ENCODE measurements around the gene KCNMB2. TPM values are rescaled to one million over a fixed set of nuclear protein-coding genes. Genes with fewer than 3 reads are reported as not detected.

The KCNMB2 gene
- total RNA-seq, 4 donors from 2014 or later, result 0.82 TPM; not detected in 3

DNA sequence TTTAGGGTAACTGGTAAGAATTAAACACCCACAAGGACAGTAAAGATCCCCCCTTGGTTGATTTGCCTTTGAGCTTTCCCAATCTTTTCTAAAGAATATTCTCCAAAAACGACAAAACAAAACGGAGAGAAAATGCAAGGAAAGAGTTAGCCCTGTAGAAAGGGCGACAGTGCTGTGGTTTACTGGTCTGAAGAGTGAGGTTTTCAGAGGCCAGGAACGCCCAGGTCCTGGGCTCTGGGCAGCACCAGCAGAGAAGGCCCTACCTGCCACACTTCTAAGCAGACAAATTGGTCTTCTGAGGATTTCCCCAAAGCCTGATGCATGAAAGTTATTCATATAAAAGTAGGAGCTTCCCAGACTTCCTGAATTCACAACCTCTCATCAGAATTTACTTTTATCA, 119.3 kb downstream of the KCNMB2 start:
- H3K27ac ChIP-seq, result no peak overlapping the region
- no peaks in the 10 kb centered on the region for H3K9me3 ChIP-seq
- no peaks in the 10 kb centered on the region for H3K4me1 ChIP-seq
- TF ChIP-seq POLR2A (IDR thresholded peaks at IDR 0.05) (no peak), EP300 (IDR thresholded peaks at IDR 0.05; ENCODE audit: low read depth) (no peak), POLR2AphosphoS5 (IDR thresholded peaks at IDR 0.05) (no peak)
- TF ChIP-seq, protein P1, sequence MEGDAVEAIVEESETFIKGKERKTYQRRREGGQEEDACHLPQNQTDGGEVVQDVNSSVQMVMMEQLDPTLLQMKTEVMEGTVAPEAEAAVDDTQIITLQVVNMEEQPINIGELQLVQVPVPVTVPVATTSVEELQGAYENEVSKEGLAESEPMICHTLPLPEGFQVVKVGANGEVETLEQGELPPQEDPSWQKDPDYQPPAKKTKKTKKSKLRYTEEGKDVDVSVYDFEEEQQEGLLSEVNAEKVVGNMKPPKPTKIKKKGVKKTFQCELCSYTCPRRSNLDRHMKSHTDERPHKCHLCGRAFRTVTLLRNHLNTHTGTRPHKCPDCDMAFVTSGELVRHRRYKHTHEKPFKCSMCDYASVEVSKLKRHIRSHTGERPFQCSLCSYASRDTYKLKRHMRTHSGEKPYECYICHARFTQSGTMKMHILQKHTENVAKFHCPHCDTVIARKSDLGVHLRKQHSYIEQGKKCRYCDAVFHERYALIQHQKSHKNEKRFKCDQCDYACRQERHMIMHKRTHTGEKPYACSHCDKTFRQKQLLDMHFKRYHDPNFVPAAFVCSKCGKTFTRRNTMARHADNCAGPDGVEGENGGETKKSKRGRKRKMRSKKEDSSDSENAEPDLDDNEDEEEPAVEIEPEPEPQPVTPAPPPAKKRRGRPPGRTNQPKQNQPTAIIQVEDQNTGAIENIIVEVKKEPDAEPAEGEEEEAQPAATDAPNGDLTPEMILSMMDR (IDR thresholded peaks at IDR 0.05), result no peak
- H3K27me3 ChIP-seq, result no peaks in the 10 kb centered on the region
- no peak for DNase-seq
- H3K36me3 ChIP-seq, result no peaks in the 10 kb centered on the region
- in situ Hi-C loops (cut with MboI; ENCODE audit: low pct_ligation_motif_present in 1 of 4, low pct_unique_long_range_greater_than_20kb in 1 of 4, low sequenced_read_pairs in 3 of 4) (no loop called here), intact Hi-C loops (cut with DNase I; ENCODE audit: low total_unique reads) (no loop called here)
- no peak overlapping the region for H3K4me3 ChIP-seq
- WGBS, 2 donors (ENCODE audit: low coverage in 1 of 2), result 71 to 78% methylated on average over 4 of the region's 4 CpGs

DNA sequence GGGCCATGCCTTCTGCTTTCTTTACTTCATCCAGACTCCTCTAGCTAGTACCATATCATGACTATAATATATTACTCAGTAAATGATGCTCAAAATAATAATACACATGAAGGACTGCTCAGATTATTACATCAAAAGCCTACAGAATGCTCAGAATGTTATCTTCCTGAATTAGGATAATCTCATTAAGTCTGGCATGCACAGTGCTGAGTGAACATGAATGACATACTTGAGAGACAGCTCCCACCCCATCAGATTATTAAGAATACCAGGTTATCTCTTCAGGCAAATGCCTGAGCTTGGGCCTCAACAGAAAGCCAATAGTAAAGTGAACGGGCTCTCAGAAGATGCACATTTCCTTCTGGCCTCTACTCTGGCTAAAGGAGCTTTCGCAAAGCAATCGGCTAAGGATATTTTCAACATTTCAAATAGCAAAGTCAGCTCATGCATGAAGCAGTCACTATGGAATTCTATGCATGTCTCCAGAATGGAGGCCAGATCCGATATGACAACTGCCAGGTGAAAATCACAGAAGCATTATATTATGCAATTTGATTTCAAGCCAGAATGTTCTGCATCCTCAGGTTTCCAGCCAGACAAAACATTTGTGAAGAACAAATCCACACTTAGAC, 122.6 kb downstream of the KCNMB2 start:
- H3K4me3 ChIP-seq, result no peak overlapping the region
- H3K4me1 ChIP-seq, result no peaks in the 10 kb centered on the region
- no peaks in the 10 kb centered on the region for H3K36me3 ChIP-seq
- TF ChIP-seq EP300 (IDR thresholded peaks at IDR 0.05; ENCODE audit: low read depth) (no peak), POLR2A (IDR thresholded peaks at IDR 0.05) (no peak), POLR2AphosphoS5 (IDR thresholded peaks at IDR 0.05) (no peak)
- TF ChIP-seq, protein P1 (IDR thresholded peaks at IDR 0.05), result no peak
- in situ Hi-C loops (cut with MboI; ENCODE audit: low pct_ligation_motif_present in 1 of 4, low pct_unique_long_range_greater_than_20kb in 1 of 4, low sequenced_read_pairs in 3 of 4), result no loop called here
- intact Hi-C loops (cut with DNase I; ENCODE audit: low total_unique reads), result no loop called here
- DNase-seq, result no peak
- H3K27me3 ChIP-seq, result no peaks in the 10 kb centered on the region
- 84 to 100% methylated on average over 2 to 4 of the region's 4 CpGs for WGBS, 2 donors (ENCODE audit: low coverage in 1 of 2)
- H3K27ac ChIP-seq, result no peak overlapping the region
- H3K9me3 ChIP-seq, result no peaks in the 10 kb centered on the region

DNA sequence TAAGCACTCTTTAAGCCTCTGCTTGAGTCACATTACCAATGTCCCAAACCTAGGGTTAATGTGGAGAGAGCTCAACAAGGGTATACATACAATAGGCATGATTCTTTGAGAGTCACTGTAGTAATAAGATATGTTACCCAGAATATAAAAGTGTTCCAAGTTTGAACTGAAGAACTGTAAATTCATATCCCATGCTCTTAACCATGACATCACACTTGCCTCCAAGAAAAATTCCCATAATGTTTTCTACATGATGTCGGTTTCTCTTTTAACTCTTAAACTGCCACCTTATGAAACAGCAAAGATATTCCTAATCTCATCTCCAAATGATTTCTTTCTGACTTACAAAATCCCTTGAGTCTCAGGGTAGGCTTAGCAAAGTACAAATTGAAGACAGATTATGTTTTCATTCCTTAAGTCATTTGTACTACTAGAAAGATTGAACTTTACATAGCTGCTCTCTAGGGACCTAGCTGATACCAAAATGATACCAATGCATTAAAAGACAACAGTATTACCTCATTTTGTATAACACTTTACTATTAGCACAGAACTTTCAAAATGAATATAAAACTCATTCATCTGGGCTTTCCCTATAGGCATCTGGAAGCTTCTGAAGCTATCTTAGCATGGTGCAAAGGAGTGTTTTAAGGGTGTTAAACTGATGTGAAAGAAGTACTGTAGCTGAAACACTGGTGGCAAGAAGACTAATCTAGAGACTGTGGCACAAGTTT, 127.1 kb downstream of the KCNMB2 start:
- WGBS, 2 donors (ENCODE audit: low coverage in 1 of 2), result 64 to 85% methylated on average over 1 of the region's 1 CpG
- intact Hi-C loops (cut with DNase I; ENCODE audit: low total_unique reads), result no loop called here
- no peak for DNase-seq

DNA sequence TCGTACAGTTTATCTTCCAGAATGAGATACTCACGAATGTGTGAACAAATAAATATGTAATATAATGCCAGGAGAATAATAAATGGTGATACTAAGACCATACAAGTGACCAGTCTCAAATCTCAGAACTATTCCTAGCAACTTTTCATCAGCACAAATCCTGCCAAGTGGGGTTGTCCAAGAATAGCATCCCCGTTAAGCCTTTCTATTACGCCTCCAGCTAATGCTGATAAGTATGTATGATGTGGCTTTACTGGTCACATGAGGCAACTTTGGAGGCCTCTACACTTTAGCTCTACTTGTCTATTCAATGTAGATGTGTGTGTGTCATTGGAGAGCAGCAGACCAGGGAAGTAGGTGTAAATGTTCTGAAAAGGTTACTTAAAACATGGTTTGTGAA, 129.5 kb downstream of the KCNMB2 start:
- H3K4me1 ChIP-seq, result no peaks in the 10 kb centered on the region
- H3K4me3 ChIP-seq, result no peak overlapping the region
- DNase-seq, result no peak
- H3K36me3 ChIP-seq, result no peaks in the 10 kb centered on the region
- in situ Hi-C loops (cut with MboI; ENCODE audit: low pct_ligation_motif_present in 1 of 4, low pct_unique_long_range_greater_than_20kb in 1 of 4, low sequenced_read_pairs in 3 of 4) (no loop called here), intact Hi-C loops (cut with DNase I; ENCODE audit: low total_unique reads) (no loop called here)
- no peaks in the 10 kb centered on the region for H3K9me3 ChIP-seq
- H3K27me3 ChIP-seq, result no peaks in the 10 kb centered on the region
- WGBS, 2 donors (ENCODE audit: low coverage in 1 of 2), result 67 to 72% methylated on average over 3 to 4 of the region's 4 CpGs
- TF ChIP-seq, protein P1 (IDR thresholded peaks at IDR 0.05), result no peak
- TF ChIP-seq POLR2A (IDR thresholded peaks at IDR 0.05) (no peak), POLR2AphosphoS5 (IDR thresholded peaks at IDR 0.05) (no peak), EP300 (IDR thresholded peaks at IDR 0.05; ENCODE audit: low read depth) (no peak)
- no peak overlapping the region for H3K27ac ChIP-seq

More for the DNA sequence above, 127.1 kb downstream of the KCNMB2 start:
- Histone ChIP-seq H3K4me3 (no peak overlapping the region), H3K27ac (no peak overlapping the region), H3K27me3 (no peaks in the 10 kb centered on the region), H3K36me3 (no peaks in the 10 kb centered on the region), H3K9me3 (no peaks in the 10 kb centered on the region), H3K4me1 (no peaks in the 10 kb centered on the region)
- TF ChIP-seq POLR2AphosphoS5 (IDR thresholded peaks at IDR 0.05) (no peak), POLR2A (IDR thresholded peaks at IDR 0.05) (no peak), EP300 (IDR thresholded peaks at IDR 0.05; ENCODE audit: low read depth) (no peak)
- TF ChIP-seq, protein P1 (IDR thresholded peaks at IDR 0.05), result no peak
- in situ Hi-C loops (cut with MboI; ENCODE audit: low pct_ligation_motif_present in 1 of 4, low pct_unique_long_range_greater_than_20kb in 1 of 4, low sequenced_read_pairs in 3 of 4), result no loop called here

All from transverse colon (tissue), 4 donors.